Measurements from ENCODE around the gene RRP7A.
"Not testable (repeated sequence)": the region's sequence is repeated elsewhere in the genome, so short reads cannot be mapped to it uniquely, and the experiment has no call there.

The RRP7A gene

DNA sequence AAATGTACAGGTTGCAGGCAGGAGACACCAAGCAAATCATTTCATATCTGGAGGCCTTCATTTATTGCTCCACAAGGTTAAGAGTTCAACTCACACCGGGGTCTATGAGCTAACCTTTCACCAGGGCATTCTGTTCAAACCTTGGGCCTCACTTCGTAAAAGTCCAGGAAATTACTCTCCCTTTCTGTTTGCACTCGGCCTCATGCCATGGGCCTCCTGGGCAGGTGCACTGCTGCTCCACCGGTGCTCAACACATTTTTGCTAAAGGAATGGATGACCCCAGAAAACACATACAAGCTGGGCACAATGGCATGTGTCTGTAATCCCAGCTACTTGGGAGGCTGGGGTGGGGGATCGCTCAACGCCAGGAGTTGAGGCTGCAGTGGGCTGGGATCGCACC, 16.6 kb upstream of the RRP7A start:
- no peak overlapping the region for H3K4me3 ChIP-seq (ENCODE audit: low read depth, low read length)

DNA sequence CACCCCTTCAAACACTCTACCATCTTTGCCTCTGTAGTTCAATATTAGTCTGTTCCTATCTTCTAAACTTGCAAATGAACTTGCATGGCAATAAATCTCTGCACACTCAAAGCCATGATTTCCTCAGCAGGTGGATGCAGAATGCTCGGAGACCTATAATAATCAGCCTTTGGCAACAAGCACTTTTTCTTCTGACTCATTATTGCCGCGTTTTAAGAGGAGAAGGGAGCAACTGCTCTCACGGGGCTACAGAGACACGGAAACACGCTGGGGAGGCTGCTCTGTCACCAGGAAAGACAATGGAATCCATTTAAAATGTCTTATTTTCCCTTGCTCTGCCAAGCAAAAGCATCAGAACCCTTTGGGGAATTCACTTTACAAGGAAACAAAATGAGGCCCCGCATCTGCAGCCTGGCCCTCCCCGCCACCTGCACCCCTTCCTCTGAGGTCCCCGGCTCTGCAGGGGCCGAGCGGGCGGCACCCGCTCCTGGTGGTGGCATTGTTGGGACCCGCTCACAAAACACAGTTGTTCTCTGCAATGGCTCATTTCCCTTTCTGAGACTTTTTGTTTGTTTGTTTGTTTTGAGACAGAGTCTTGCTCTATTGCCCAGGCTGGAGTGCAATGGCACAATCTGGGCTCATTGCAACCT, 15.6 kb upstream of the RRP7A start:
- H3K4me3 ChIP-seq (ENCODE audit: low read depth, low read length), result not testable (repeated sequence)

DNA sequence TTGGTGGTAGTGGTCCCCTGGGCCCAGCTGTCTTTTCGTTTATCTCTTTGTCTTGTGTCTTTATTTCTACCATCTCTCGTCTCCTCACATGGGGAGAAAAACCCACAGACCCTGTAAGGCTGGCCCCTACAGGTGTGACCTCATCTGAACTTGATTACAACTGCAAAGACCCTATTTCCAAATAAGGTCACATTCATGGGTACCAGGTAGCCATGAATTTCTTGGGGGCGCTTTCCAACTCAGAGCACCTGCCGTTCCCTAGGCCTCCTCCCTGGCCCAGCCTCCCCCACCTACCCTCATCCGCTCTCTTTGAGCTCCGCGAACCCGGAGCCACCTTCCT, 14.0 kb upstream of the RRP7A start:
- H3K4me3 ChIP-seq (ENCODE audit: low read depth, low read length), result no peak overlapping the region

GRCh38 chr22:42531401-42532084, 11.9 kb upstream of the RRP7A start:
- not testable (repeated sequence) for H3K4me3 ChIP-seq (ENCODE audit: low read depth, low read length)

- not testable (repeated sequence) for H3K4me3 ChIP-seq (ENCODE audit: low read depth, low read length)
Observed at GRCh38 chr22:42529435-42529834, 9.8 kb upstream of the RRP7A start.

DNA sequence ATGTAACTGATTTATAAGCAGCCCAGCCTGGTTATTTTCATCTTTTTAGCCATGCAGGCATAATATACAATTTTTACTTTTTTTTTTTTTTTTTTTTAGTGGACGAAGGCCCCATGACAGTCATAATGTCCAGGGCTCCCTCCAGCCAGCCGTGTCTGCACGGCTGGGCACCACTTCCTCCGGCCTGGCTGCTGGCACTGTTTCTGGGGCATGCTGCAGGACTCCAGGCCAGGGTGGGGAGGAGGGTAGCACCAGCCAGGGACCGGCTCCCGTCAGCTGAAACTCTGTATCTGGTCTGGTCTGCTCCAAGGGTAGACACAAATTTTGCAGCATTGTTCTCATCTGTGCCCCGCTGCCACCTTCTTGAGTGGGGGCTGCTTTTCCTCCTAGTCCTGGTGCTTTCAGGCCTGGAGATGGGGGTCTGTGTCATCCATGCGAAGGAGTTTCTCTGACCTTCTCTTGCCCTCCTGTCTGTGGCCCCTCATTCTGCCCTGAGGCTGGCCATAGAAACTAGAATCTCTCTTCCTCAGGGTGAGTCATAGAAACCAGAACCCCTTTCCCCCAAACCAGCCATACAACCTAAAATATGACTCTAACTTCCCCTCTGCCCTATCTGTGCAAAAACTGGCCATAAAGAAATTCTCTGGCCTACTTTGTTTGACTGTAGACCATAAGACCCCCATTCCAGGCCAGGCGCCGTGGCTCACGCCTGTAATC, 9.2 kb upstream of the RRP7A start:
- no peak overlapping the region for H3K4me3 ChIP-seq (ENCODE audit: low read depth, low read length)

DNA sequence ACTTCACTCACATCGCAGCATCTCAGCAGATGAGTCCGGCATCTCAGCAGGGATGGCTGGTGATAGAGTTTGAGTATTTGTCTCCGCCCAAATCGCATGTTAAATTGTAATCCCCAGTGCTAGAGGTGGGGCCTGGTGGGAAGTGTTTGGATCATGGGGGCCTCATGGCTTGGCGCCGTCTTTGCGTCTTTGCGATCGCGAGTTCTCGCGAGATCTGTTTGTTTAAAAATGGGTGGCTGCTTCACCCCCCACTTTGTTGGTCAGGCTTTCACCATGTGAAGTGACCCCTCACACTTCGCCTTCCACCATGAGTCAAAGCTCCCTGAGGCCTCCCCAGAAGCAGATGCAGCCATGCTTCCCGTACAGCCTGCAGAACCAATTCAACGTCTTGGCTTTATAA, 3.0 kb upstream of the RRP7A start:
- no peak overlapping the region for H3K4me3 ChIP-seq (ENCODE audit: low read depth, low read length)

- no peak overlapping the region for H3K4me3 ChIP-seq (ENCODE audit: low read depth, low read length)
Observed at GRCh38 chr22:42521228-42521546, 1.6 kb upstream of the RRP7A start.

DNA sequence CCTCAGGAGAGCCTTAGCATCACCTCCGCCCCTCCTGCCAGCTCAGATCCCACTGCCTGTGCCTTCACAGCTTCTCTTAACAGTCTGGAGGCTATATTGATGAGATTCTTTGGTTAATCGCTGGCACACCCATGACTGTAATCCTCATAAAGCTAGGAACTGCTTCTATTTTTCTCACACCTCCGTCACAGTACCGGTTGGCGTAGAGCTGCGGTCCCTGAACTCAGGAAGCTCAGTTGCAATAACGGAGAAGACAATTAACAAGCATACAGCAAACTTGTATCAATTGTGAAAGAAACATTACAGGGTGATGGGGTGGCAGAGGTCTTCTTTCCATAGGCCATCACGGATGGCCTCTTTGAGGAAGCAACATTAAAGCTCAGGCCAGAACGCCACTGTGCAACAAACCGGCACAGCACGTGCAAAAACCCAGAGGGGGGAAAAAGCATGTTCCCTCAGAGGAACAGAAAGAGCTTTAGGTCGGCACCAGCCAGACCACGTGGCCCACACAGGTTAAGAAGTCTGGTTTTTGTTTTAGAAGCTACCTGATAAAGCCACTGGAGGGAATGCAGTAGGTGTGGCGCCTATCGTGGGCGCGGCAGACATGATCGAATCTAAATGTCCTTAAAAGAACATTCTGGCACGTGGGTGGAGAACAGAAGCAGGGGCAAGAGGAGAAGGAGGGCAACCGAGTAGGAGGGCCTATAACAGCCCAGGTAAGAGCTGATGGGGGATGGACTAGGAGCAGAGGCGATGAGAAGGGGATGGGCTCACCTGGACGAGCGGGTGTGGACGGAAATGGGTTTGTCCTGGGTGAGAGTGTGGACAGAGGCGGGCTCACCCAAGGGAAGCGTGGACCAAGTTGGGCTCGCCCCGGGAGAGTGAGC, 715 bp downstream of the RRP7A start:
- H3K4me3 ChIP-seq (ENCODE audit: low read depth, low read length), result peak overlapping the region; percentile 80

DNA sequence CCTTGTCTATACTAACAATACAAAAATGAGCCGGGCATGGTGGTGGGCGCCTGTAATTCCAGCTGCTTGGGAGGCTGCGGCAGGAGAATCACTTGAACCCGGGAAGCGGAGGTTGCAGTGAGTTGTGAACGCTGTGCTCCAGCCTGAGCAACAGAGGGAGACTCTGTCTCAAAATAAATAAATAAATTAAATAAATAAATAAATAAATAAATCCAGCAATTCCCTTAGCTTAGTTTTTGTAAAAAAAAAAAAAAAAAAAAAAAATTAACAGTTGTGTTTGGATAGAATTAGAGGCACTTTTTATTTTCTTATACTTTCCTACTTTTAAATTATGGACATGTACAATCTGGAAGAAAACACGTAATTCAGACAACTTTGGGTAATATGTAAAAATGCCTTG, 2.5 kb downstream of the RRP7A start:
- H3K4me3 ChIP-seq (ENCODE audit: low read depth, low read length), result not testable (repeated sequence)

GRCh38 chr22:42515896-42516295, 3.7 kb downstream of the RRP7A start:
- H3K4me3 ChIP-seq (ENCODE audit: low read depth, low read length), result no peak overlapping the region

GRCh38 chr22:42515304-42515703, 4.3 kb downstream of the RRP7A start:
- not testable (repeated sequence) for H3K4me3 ChIP-seq (ENCODE audit: low read depth, low read length)

GRCh38 chr22:42514331-42514730, 5.3 kb downstream of the RRP7A start:
- H3K4me3 ChIP-seq (ENCODE audit: low read depth, low read length), result not testable (repeated sequence)

DNA sequence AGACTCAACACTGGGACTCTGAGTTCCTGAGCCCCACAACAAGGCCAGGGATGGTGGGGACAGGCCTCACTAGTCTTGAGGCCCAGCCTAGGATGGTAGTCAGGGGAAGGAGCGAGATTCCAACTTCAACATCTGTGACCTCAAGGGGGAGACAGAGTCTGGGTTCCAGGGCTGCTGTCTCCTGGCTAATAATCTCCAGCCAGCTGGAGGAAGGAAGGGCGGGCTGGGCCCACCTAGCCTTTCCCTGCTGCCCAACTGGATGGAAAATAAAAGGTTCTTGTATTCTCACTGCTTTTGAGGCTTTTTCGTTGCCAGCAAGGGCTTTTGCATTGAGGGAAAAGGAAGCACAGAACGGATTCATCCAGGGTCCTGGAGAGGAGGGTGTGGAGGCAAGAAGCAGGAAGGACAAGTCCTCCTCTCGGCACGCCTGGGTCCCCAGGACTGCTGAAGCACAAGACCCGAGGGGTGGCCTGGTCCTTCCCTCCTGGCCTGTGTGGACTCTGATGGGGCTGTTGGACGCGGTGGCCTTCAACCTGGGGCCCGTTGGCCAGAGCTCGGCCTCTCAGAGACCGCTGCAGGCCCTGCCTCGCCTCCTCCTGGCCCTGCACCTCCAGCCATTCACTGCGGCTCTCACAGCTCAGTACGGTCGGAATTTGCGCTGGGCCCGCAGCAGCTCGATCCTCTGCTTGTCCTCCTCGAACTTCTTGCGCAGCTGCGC, 7.2 kb downstream of the RRP7A start:
- H3K4me3 ChIP-seq (ENCODE audit: low read depth, low read length), result not testable (repeated sequence)

- no peak overlapping the region for H3K4me3 ChIP-seq (ENCODE audit: low read depth, low read length)
Observed at GRCh38 chr22:42511401-42511891, 8.2 kb downstream of the RRP7A start.

GRCh38 chr22:42509548-42509947, 10.0 kb downstream of the RRP7A start:
- no peak overlapping the region for H3K4me3 ChIP-seq (ENCODE audit: low read depth, low read length)

- H3K4me3 ChIP-seq (ENCODE audit: low read depth, low read length), result not testable (repeated sequence)
Observed at GRCh38 chr22:42508975-42509364, 10.6 kb downstream of the RRP7A start.

- not testable (repeated sequence) for H3K4me3 ChIP-seq (ENCODE audit: low read depth, low read length)
Observed at GRCh38 chr22:42508327-42508974, 11.1 kb downstream of the RRP7A start.

DNA sequence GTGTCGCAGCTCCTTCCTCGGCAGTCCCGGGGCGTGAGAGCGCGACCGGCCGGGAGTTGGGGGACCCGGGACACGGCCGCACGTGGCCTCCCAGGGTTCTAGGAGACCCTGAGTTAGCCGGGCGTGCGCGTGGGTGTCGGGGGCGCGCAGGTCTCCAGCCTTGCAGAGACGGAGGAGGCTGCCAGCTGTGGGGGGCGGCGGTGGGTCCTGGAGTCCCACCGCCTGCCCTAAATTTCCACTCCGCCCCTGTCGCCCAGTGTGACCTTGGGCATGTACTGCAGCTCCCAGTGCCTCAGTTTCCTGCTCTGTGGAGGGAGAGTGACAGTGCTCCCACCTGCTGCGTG, 18.8 kb downstream of the RRP7A start:
- H3K4me3 ChIP-seq (ENCODE audit: low read depth, low read length), result no peak overlapping the region

DNA sequence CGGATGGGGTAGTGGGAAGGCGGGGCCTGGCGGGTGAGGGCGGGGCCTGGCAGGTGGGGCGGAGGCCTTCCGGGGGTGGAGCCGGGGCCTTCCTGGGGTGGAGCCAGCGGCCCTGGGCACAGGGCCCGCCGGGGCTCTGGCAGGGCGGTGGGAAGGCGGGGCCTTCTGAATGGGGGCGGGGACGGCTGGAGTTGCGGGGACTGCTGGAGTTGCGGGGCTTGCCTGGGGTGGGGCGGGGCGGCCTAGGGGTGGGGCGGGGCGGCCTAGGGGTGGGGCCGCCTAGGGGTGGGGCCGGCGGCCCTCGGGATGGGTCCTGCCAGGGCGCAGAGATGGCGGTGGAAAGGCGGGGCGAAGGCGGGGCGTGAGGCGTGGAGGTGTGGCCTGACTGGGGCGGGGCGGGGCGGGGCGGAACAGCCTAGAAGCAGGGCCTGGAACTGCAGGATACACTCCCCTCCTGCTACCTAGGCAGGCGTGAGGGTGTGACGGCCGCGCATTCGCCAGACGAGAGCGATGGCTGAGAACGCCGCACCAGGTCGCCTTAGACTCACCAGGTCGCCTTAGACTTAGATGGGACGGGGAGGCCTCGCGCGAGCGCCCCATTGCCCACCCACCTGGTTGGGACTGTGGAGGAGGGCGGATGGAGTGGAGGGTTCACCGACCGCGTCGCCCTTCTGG, 19.3 kb downstream of the RRP7A start:
- H3K4me3 ChIP-seq (ENCODE audit: low read depth, low read length), result no peak overlapping the region
